GM21423 (cell line): ENCODE data around the gene PTPRC.

Experiments
- ATAC-seq: cut with Tn5 transposase; IDR thresholded peaks from one replicate; pipeline ENCODE4 v1.9.1; 2021; ENCODE audit warnings: mild to moderate bottlenecking, moderate library complexity; ENCODE audit not compliant: unreplicated experiment

PTPRC gene

DNA sequence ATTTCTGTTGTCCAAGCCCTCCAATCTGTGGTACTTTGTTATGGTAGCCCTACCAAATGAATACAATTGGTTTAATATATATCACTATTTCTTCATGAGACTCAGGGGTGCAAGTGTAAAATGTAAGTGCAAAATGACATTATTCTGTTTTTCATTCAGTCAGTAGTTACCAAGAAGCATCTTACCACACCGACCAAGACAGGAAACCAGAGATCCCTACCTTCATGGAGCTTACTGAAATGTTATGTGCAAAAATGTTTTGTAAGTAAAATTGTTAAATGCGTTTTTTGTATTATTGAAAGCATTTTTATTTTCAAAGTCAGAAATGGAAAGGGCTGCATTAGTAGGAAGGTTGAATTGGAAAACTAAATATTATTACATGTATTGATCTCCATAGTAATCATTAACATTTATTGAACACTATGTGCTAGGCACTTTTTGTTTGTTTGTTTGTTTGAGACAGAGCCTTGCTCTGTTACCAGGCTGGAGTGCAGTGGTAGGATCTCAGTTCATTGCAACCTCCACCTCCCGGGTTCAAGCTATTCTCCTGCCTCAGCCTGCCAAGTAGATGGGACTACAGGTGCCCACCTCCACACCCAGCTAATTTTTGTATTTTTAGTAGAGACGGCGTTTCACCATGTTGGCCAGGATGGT, 166.8 kb downstream of the PTPRC start:
- no peak for ATAC-seq

DNA sequence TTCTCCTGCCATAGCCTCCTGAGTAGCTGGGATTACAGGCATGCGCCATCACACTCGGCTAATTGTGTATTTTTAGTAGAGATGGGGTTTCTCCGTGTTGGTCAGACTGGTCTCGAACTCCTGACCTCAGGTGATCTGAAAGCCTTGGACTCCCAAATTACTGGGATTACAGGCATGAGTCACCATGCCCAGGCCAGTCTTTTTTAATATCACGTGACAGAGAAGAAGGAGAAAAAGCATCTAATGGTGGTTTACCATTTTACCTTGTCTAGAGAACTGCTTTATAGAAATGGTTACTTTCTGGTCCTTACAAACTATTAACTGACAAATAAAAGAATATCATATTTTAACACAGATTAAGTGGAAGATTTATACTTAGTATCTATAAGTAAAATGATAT, 168.0 kb downstream of the PTPRC start:
- ATAC-seq = no peak
